H1 (cell line): Measurements from ENCODE around the gene TTR. TPM values are rescaled to one million over a fixed set of nuclear protein-coding genes. Genes with fewer than 3 reads are reported as not detected.

ENCODE experiments used
- CTCF ChIA-PET: fragments of 300-600 bp; sonication (Branson Sonifier 250); formaldehyde crosslinking; loops from one replicate; lab custom pipeline; 2021; ENCODE audit not compliant: partially characterized antibody; lab: Charles Lee
- POLR2A ChIA-PET: fragments of 300-600 bp; sonication (Branson Sonifier 250); formaldehyde crosslinking; loops from one replicate; lab custom pipeline; 2021; ENCODE audit warnings: inconsistent platforms; ENCODE audit not compliant: partially characterized antibody; lab: Charles Lee
- DNase-seq, 2 experiments: peaks; one replicate each; pipeline versions ENCODE4 v3.0.0 to v3.0.0-alpha.2; 2010 to 2022; ENCODE audit warnings: low spot score in 2 of 2, low read depth in 1 of 2, mixed read lengths in 1 of 2
- FAIRE-seq: peaks from 2 replicates; lab custom pipeline; 2011; peaks lifted over from hg19 to GRCh38; lab: Jason Lieb, UNC
- H2AFZ ChIP-seq: 2 replicates; pipeline ENCODE4 v1.8.1; 2012; ENCODE audit warnings: low read length, inconsistent platforms
- H2AK5ac ChIP-seq: 2 replicates; pipeline ENCODE4 v1.6.1; 2013; ENCODE audit warnings: low read depth, low read length
- H2BK120ac ChIP-seq: replicated peaks from 2 replicates; pipeline ENCODE3; 2013; ENCODE audit warnings: low read depth, low read length, inconsistent platforms
- H2BK12ac ChIP-seq: 2 replicates; pipeline ENCODE4 v1.6.1; 2013; ENCODE audit warnings: low read depth, low read length
- H2BK15ac ChIP-seq: 2 replicates; pipeline ENCODE4 v1.6.1; 2013; ENCODE audit warnings: low read length
- H2BK20ac ChIP-seq: 2 replicates; pipeline ENCODE4 v1.6.1; 2013; ENCODE audit warnings: low read length
- H2BK5ac ChIP-seq: 2 replicates; pipeline ENCODE4 v1.6.1; 2013; ENCODE audit warnings: low read depth, low read length
- H3K14ac ChIP-seq: 2 replicates; pipeline ENCODE4 v1.6.1; 2013; ENCODE audit warnings: inconsistent platforms; ENCODE audit not compliant: insufficient read length
- H3K18ac ChIP-seq: 2 replicates; pipeline ENCODE4 v1.6.1; 2013; ENCODE audit warnings: low read length; ENCODE audit errors: extremely low read depth
- H3K23ac ChIP-seq: 2 replicates; pipeline ENCODE4 v1.6.1; 2013; ENCODE audit warnings: inconsistent platforms; ENCODE audit not compliant: insufficient read length
- H3K23me2 ChIP-seq: 2 replicates; pipeline ENCODE4 v1.6.1; 2013; ENCODE audit warnings: low read depth, low read length
- H3K27ac ChIP-seq: 2 replicates; pipeline ENCODE4 v1.6.1; 2011; ENCODE audit warnings: low read depth, low read length, inconsistent platforms
- H3K27me3 ChIP-seq, 4 experiments: replicated peaks in 1 of 4; 1 replicate in 1 of 4; 2 replicates in 3 of 4; pipeline versions ENCODE4 v1.6.1 to v1.8.1; 2011 to 2013; ENCODE audit warnings: low read length in 3 of 4, mild to moderate bottlenecking in 3 of 4, inconsistent platforms in 2 of 4, mixed read lengths in 2 of 4, moderate library complexity in 1 of 4; ENCODE audit not compliant: control insufficient read depth in 3 of 4, insufficient read depth in 3 of 4; ENCODE audit errors: extremely low read depth in 1 of 4
- H3K36me3 ChIP-seq, 4 experiments: 2 replicates each; pipeline versions ENCODE4 v1.6.1 to v1.8.1; 2011 to 2013; ENCODE audit warnings: mild to moderate bottlenecking in 4 of 4, low read length in 3 of 4, moderate library complexity in 2 of 4, control low read depth in 1 of 4, inconsistent platforms in 1 of 4; ENCODE audit not compliant: insufficient read depth in 4 of 4, control insufficient read depth in 2 of 4
- H3K4ac ChIP-seq: replicated peaks from 2 replicates; pipeline ENCODE3; 2013; ENCODE audit warnings: low read length, low read depth, mixed read lengths, inconsistent platforms; ENCODE audit not compliant: insufficient read length
- H3K4me1 ChIP-seq, 4 experiments: replicated peaks in 1 of 4; 1 replicate in 1 of 4; 2 replicates in 3 of 4; pipeline versions ENCODE4 v1.6.1 to v1.8.1; 2011 to 2013; ENCODE audit warnings: low read length in 3 of 4, inconsistent platforms in 2 of 4, mixed read lengths in 1 of 4; ENCODE audit not compliant: insufficient read depth in 4 of 4, control insufficient read depth in 3 of 4
- H3K4me2 ChIP-seq, 2 experiments: 2 replicates each; pipeline versions ENCODE4 v1.6.1 to v1.8.1; 2011 to 2013; ENCODE audit warnings: low read depth in 2 of 2, low read length in 2 of 2, control low read depth in 1 of 2, inconsistent platforms in 1 of 2, mild to moderate bottlenecking in 1 of 2; ENCODE audit not compliant: insufficient read depth in 1 of 2
- H3K4me3 ChIP-seq, 4 experiments: fragments of 200-600, 300-600 bp in 1 of 4; sonication (generic), shearing (Covaris generic), sonication (Bioruptor Twin) in 1 of 4; 2 replicates each; pipeline versions ENCODE4 v1.5.1 to v1.8.1; 2011 to 2016; ENCODE audit warnings: low read length in 4 of 4, low read depth in 3 of 4, control low read depth in 2 of 4, inconsistent platforms in 2 of 4, mild to moderate bottlenecking in 2 of 4, mixed read lengths in 1 of 4, moderate library complexity in 1 of 4; ENCODE audit not compliant: insufficient read depth in 2 of 4; ENCODE audit errors: extremely low read depth in 1 of 4
- H3K56ac ChIP-seq: replicated peaks from 2 replicates; pipeline ENCODE3; 2013; ENCODE audit warnings: low read depth, mild to moderate bottlenecking, mixed read lengths, low read length, inconsistent platforms; ENCODE audit not compliant: insufficient read length
- H3K79me1 ChIP-seq: 2 replicates; pipeline ENCODE4 v1.6.1; 2013; ENCODE audit warnings: low read depth, low read length, control low read depth
- H3K79me2 ChIP-seq, 2 experiments: 2 replicates each; pipeline versions ENCODE4 v1.6.1 to v1.8.1; 2012 to 2013; ENCODE audit warnings: low read length in 2 of 2, mild to moderate bottlenecking in 2 of 2, inconsistent platforms in 1 of 2; ENCODE audit not compliant: insufficient read depth in 2 of 2, control insufficient read depth in 1 of 2
- H3K9ac ChIP-seq, 4 experiments: replicated peaks in 1 of 4; 1 replicate in 1 of 4; 2 replicates in 3 of 4; pipeline versions ENCODE4 v1.6.1 to v1.8.1; 2011 to 2013; ENCODE audit warnings: low read depth in 3 of 4, low read length in 3 of 4, control low read depth in 2 of 4, mild to moderate bottlenecking in 2 of 4, moderate library complexity in 2 of 4, inconsistent platforms in 1 of 4; ENCODE audit errors: extremely low read depth in 1 of 4
- H3K9me3 ChIP-seq, 2 experiments: 2 replicates each; pipeline versions ENCODE4 v1.6.1 to v1.8.1; 2012 to 2013; ENCODE audit warnings: mild to moderate bottlenecking in 2 of 2, moderate library complexity in 2 of 2, control low read depth in 1 of 2, inconsistent platforms in 1 of 2, low read depth in 1 of 2, low read length in 1 of 2, mixed read lengths in 1 of 2; ENCODE audit not compliant: insufficient read depth in 2 of 2
- H4K20me1 ChIP-seq, 2 experiments: replicated peaks in 1 of 2; 2 replicates each; pipeline versions ENCODE3 to v1.8.1; 2011 to 2013; ENCODE audit warnings: inconsistent platforms in 2 of 2, low read length in 2 of 2, mild to moderate bottlenecking in 1 of 2; ENCODE audit not compliant: insufficient read depth in 2 of 2, control insufficient read depth in 1 of 2
- H4K5ac ChIP-seq: 2 replicates; pipeline ENCODE4 v1.6.1; 2013; ENCODE audit warnings: low read length, low read depth, mixed read lengths, inconsistent platforms; ENCODE audit not compliant: insufficient read length
- H4K8ac ChIP-seq: 2 replicates; pipeline ENCODE4 v1.8.0; 2013; ENCODE audit warnings: mild to moderate bottlenecking, moderate library complexity, low read length, inconsistent platforms; ENCODE audit not compliant: insufficient read depth; ENCODE audit errors: extremely low read depth
- H4K91ac ChIP-seq: replicated peaks from 2 replicates; pipeline ENCODE3; 2013; ENCODE audit warnings: low read length, mixed read lengths, inconsistent platforms; ENCODE audit not compliant: insufficient read length
- CHD1 ChIP-seq: IDR thresholded peaks from 2 replicates; pipeline ENCODE4 v1.6.1; 2012; ENCODE audit warnings: low read depth, low read length, improper control_type of control experiment
- CTCF ChIP-seq, 3 experiments: IDR thresholded peaks; 1 replicate in 2 of 3; 2 replicates in 1 of 3; pipeline versions ENCODE4 v1.5.1 to v1.6.1; 2011; ENCODE audit warnings: low read length in 3 of 3, mild to moderate bottlenecking in 3 of 3, inconsistent platforms in 2 of 3, low read depth in 1 of 3, moderate library complexity in 1 of 3; ENCODE audit not compliant: insufficient read depth in 1 of 3; ENCODE audit errors: control extremely low read depth in 1 of 3
- NANOG ChIP-seq: IDR thresholded peaks from 2 replicates; pipeline ENCODE4 v1.6.1; 2011; ENCODE audit warnings: low read length, low read depth, mild to moderate bottlenecking, inconsistent platforms; ENCODE audit not compliant: insufficient read depth, poor library complexity, severe bottlenecking
- PHF8 ChIP-seq: fragments of 200-600 bp; sonication (generic); conservative IDR thresholded peaks from 2 replicates; pipeline ENCODE4 v1.7.1; 2012; ENCODE audit warnings: low read depth, mild to moderate bottlenecking, inconsistent platforms, low read length, moderate library complexity
- RAD21 ChIP-seq, 2 experiments: IDR thresholded peaks in 1 of 2; conservative IDR thresholded peaks in 1 of 2; 2 replicates each; pipeline ENCODE4 v1.6.1; 2011; ENCODE audit warnings: low read depth in 2 of 2, low read length in 2 of 2, improper control_type of control experiment in 1 of 2, inconsistent platforms in 1 of 2, mild to moderate bottlenecking in 1 of 2, moderate library complexity in 1 of 2
- SIN3A ChIP-seq, 2 experiments: IDR thresholded peaks in 1 of 2; conservative IDR thresholded peaks in 1 of 2; 2 replicates each; pipeline ENCODE4 v1.6.1; 2011 to 2012; ENCODE audit warnings: low read length in 2 of 2, improper control_type of control experiment in 1 of 2, low read depth in 1 of 2, mild to moderate bottlenecking in 1 of 2
- SUZ12 ChIP-seq: fragments of 200-600 bp; sonication (generic); IDR thresholded peaks from 2 replicates; pipeline ENCODE4 v1.6.1; 2012; ENCODE audit warnings: mild to moderate bottlenecking, inconsistent platforms, low read length, moderate library complexity, mixed read lengths
- WGBS, 2 experiments: shearing (Covaris generic) in 1 of 2; methylation state at CpG; one replicate each; pipeline versions ENCODE4 v1.1.6 to v1.1.7; 2013 to 2015; ENCODE audit warnings: low lambda C conversion rate in 2 of 2, mixed read lengths in 2 of 2, inconsistent platforms in 1 of 2, low coverage in 1 of 2, missing lambda C conversion rate in 1 of 2; ENCODE audit not compliant: insufficient replicate concordance in 2 of 2, insufficient coverage in 1 of 2, insufficient read length in 1 of 2; ENCODE audit errors: extremely low coverage in 1 of 2, missing lambda C conversion rate in 1 of 2; 5-methylcytosine and 5-hydroxymethylcytosine counted together
- polyA plus RNA-seq, 7 experiments: library from polyadenylated mRNA; depleted of rRNA in 3 of 7; stranded (reverse) in 5 of 7; unstranded in 2 of 7; fragments of >200 nt in 5 of 7; fragments of 200-250 nt in 2 of 7; gene quantifications; 1 replicate in 5 of 7; 2 replicates in 1 of 7; 4 replicates in 1 of 7; pipeline versions ENCODE4 v1.2.1 to v1.2.3, GENCODE V29; 2011 to 2013; ENCODE audit warnings: missing spikeins in 2 of 7, mixed read lengths in 2 of 7
- total RNA-seq: library from RNA; stranded (reverse); fragmentation: NEBNext Ultra II Directional; extraction: Animal tissue kit (Norgen Biotek cat#: 25700); gene quantifications from 2 replicates; pipeline ENCODE4 v1.2.1, GENCODE V29; 2021

TTR gene
- total and polyA plus RNA-seq, 2 of the 8 experiments (the other 6 are each of a cell fraction or from before 2014, with no cell fraction given): not detected

GRCh38 chr18:31555971-31556747, 35.5 kb upstream of the TTR start:
- Histone ChIP-seq H2BK120ac (no peak overlapping the region), H3K36me3 (no peaks in the 10 kb centered on the region), H3K23me2 (no peaks in the 10 kb centered on the region), H4K8ac (no peak overlapping the region), H2BK12ac (no peak overlapping the region), H3K4me1 (peaks cover 1 to 9% (median 2%) of the 10 kb centered on the region in 4 experiments; a peak in 3 of 7 replicates), H3K18ac (no peak overlapping the region), H3K9ac (no peak overlapping the region), H2BK15ac (no peak overlapping the region), H3K4me3 (no peak overlapping the region), H3K27ac (no peak overlapping the region), H3K56ac (no peak overlapping the region), H4K5ac (no peak overlapping the region), H3K79me2 (no peaks in the 10 kb centered on the region), H2AK5ac (no peak overlapping the region), H3K23ac (no peak overlapping the region), H2AFZ (peak overlapping the region; percentile 86), H3K14ac (no peak overlapping the region), H4K91ac (no peak overlapping the region), H3K9me3 (no peaks in the 10 kb centered on the region), H2BK5ac (no peak overlapping the region), H3K4me2 (no peak overlapping the region), H3K79me1 (no peaks in the 10 kb centered on the region), H2BK20ac (no peak overlapping the region), H3K4ac (no peak overlapping the region), H3K27me3 (no peaks in the 10 kb centered on the region), H4K20me1 (no peaks in the 10 kb centered on the region)
- 50% methylated on average over 7 of the region's 7 CpGs; no CpG with 5 or more reads in 1 of the 2 experiments for WGBS, 2 experiments
- ChIA-PET CTCF (interaction anchor here (0.5 to 4.1 kb wide), 33 partner anchors 10 to 602 kb away, joined by 3 to 22 read pairs (median 4); partner anchors contain the start of gene TRAPPC8), POLR2A (interaction anchor here (1.3 kb wide), 1 partner anchor 59 kb away, joined by 3 read pairs; no protein-coding TSS in a partner anchor)
- FAIRE-seq (peak; percentile 85), DNase-seq (no peak)
- TF ChIP-seq SUZ12: no peak
- TF ChIP-seq CHD1: no peak
- TF ChIP-seq SIN3A (conservative IDR thresholded peaks at IDR 0.05 in 1 of 2, IDR thresholded peaks at IDR 0.05 in 1 of 2; ENCODE audit: low read depth in 1 of 2, low read length in 2 of 2): no peak
- TF ChIP-seq PHF8: no peak
- TF ChIP-seq NANOG: no peak
- TF ChIP-seq RAD21 (IDR thresholded peaks at IDR 0.05 in 1 of 2, conservative IDR thresholded peaks at IDR 0.05 in 1 of 2; ENCODE audit: low read depth in 2 of 2, low read length in 2 of 2): peak; percentile 92 to 94
- TF ChIP-seq CTCF (IDR thresholded peaks at IDR 0.05; ENCODE audit: control extremely low read depth in 1 of 3, insufficient read depth in 1 of 3, low read depth in 1 of 3, low read length in 3 of 3): peak in 2 of 3 experiments; percentile 68; a peak in 3 of 4 replicates
